ENCODE results near the gene CNOT4. TPM values are rescaled to one million over a fixed set of nuclear protein-coding genes. Genes with fewer than 3 reads are reported as not detected.

Gene CNOT4
- polyA plus RNA-seq, 2 of the 4 experiments (the other 2 are of a cell fraction): 10.0 to 16.4 TPM

DNA sequence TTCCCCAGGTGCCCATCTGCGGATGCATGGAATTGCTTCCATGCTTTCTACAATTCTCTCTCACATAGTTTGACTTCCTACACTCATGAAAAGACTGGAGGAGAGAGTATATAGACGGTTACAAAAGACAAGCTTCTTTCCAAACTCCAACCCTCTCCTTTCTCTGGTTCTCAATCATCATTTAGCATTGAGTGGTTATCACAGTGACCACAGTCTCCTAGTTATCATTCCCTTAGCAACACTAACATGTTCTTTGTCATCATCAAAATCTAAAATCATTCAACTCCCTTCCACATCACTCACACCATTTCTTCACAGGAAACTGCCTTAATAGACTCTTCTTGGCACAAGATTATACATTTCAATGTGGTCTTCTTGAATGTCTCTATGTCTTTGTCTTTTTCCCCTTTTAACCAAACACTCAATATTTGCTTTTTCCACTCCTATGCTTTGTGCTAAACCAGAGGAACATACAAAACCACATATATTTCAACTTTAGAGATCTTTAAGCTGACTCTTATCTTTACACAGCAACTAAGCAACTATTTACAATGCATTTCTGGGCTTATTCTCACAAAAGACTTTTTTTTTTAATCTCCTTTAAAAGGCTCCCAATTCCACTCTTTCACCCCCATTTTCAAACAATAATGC is 126.3 kb downstream of the CNOT4 start:
- ATAC-seq: no peak
- WGBS (ENCODE audit: missing lambda C conversion rate): 90% methylated on average over 2 of the region's 2 CpGs
- CTCF ChIA-PET: interaction anchor here (3.4 kb wide), 1 partner anchor 103 kb away, joined by 13 read pairs; no protein-coding TSS in a partner anchor

GRCh38 chr7:135382173-135382572 is 127.7 kb downstream of the CNOT4 start:
- ChIA-PET CTCF (interaction anchor here (1.5 to 3.4 kb wide), 2 partner anchors 102 to 107 kb away, joined by 4 to 13 read pairs; no protein-coding TSS in a partner anchor), POLR2A (no interaction called here)
- H3K27ac ChIP-seq: no peak overlapping the region
- ATAC-seq (no peak), FAIRE-seq (no peak), DNase-seq (ENCODE audit: low read depth in 1 of 2, low spot score in 1 of 2) (no peak)
- no peak overlapping the region for H3K4me3 ChIP-seq
- H3K4me1 ChIP-seq: no peaks in the 10 kb centered on the region
- no peak for TF ChIP-seq POLR2A (IDR thresholded peaks at IDR 0.05; ENCODE audit: low read length)
- no peak for TF ChIP-seq CHD4 (IDR thresholded peaks at IDR 0.05; ENCODE audit: borderline replicate concordance)
- TF ChIP-seq MAFK (IDR thresholded peaks at IDR 0.05; ENCODE audit: partially characterized antibody): no peak
- TF ChIP-seq NPAS2 (CRISPR knock-in tag; IDR thresholded peaks at IDR 0.05; ENCODE audit: borderline replicate concordance): no peak
- TF ChIP-seq JUNB (IDR thresholded peaks at IDR 0.05): no peak
- TF ChIP-seq, protein P1, sequence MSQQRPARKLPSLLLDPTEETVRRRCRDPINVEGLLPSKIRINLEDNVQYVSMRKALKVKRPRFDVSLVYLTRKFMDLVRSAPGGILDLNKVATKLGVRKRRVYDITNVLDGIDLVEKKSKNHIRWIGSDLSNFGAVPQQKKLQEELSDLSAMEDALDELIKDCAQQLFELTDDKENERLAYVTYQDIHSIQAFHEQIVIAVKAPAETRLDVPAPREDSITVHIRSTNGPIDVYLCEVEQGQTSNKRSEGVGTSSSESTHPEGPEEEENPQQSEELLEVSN (IDR thresholded peaks at IDR 0.05; ENCODE audit: borderline replicate concordance, low read depth): no peak
- TF ChIP-seq RAD21 (conservative IDR thresholded peaks at IDR 0.05 in 1 of 2, IDR thresholded peaks at IDR 0.05 in 1 of 2): no peak
- no peak for TF ChIP-seq BCL3 (IDR thresholded peaks at IDR 0.05)
- TF ChIP-seq SREBF2 (IDR thresholded peaks at IDR 0.05): no peak
- no peak for TF ChIP-seq EHMT2 (IDR thresholded peaks at IDR 0.05; ENCODE audit: low read depth)
- no peak overlapping the region for H3K4me2 ChIP-seq
- H3K9me3 ChIP-seq: no peaks in the 10 kb centered on the region
- 89% methylated on average over 3 of the region's 3 CpGs for WGBS (ENCODE audit: missing lambda C conversion rate)

More for the DNA sequence above, 126.3 kb downstream of the CNOT4 start:
- no peak overlapping the region for H3K27ac ChIP-seq
- no peak overlapping the region for H3K4me2 ChIP-seq
- POLR2A ChIA-PET: no interaction called here
- DNase-seq (ENCODE audit: low read depth in 1 of 2, low spot score in 1 of 2): no peak
- TF ChIP-seq POLR2A (IDR thresholded peaks at IDR 0.05; ENCODE audit: low read length) (no peak), JUNB (IDR thresholded peaks at IDR 0.05) (no peak), PHF8 (IDR thresholded peaks at IDR 0.05; ENCODE audit: borderline replicate concordance, low read depth) (no peak), HEYL (CRISPR knock-in tag; IDR thresholded peaks at IDR 0.05) (no peak)
- TF ChIP-seq, protein P2, sequence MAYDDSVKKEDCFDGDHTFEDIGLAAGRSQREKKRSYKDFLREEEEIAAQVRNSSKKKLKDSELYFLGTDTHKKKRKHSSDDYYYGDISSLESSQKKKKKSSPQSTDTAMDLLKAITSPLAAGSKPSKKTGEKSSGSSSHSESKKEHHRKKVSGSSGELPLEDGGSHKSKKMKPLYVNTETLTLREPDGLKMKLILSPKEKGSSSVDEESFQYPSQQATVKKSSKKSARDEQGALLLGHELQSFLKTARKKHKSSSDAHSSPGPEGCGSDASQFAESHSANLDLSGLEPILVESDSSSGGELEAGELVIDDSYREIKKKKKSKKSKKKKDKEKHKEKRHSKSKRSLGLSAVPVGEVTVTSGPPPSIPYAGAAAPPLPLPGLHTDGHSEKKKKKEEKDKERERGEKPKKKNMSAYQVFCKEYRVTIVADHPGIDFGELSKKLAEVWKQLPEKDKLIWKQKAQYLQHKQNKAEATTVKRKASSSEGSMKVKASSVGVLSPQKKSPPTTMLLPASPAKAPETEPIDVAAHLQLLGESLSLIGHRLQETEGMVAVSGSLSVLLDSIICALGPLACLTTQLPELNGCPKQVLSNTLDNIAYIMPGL (CRISPR knock-in tag; IDR thresholded peaks at IDR 0.05; ENCODE audit: borderline replicate concordance): no peak
- no peaks in the 10 kb centered on the region for H3K4me1 ChIP-seq
- H3K4me3 ChIP-seq: no peak overlapping the region
- H3K9me3 ChIP-seq: no peaks in the 10 kb centered on the region
- no peak for FAIRE-seq

DNA sequence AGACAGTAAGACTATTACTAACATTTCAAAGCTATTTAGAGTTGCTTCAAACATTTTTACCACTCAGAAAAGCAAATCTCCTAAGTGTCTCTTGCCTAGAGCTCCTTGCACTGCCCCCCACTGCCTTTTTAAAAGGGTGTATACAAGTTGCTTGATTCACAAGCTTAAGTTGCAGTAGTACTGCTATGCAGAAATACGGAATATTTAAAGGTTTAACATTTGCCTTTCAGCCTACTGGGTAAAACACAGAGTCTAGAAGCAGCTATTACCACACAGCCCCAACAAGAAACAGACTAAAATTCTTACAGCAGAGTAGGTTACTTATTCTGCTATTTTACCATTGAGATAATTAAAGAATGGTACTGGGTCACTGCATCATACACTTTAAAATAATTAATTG is 128.5 kb downstream of the CNOT4 start:
- WGBS (ENCODE audit: missing lambda C conversion rate): 91% methylated on average over 1 of the region's 1 CpG
- no peaks in the 10 kb centered on the region for H3K4me1 ChIP-seq
- CTCF ChIA-PET: interaction anchor here (1.5 to 3.4 kb wide), 2 partner anchors 101 to 106 kb away, joined by 4 to 13 read pairs; no protein-coding TSS in a partner anchor
- no peak for FAIRE-seq
- TF ChIP-seq RCOR1 (IDR thresholded peaks at IDR 0.05; ENCODE audit: low read depth, low read length): no peak
- TF ChIP-seq MAZ (IDR thresholded peaks at IDR 0.05; ENCODE audit: borderline replicate concordance, low read depth, low read length): no peak
- no peak for TF ChIP-seq HOXB5 (CRISPR knock-in tag; IDR thresholded peaks at IDR 0.05)
- TF ChIP-seq MAFK (IDR thresholded peaks at IDR 0.05; ENCODE audit: partially characterized antibody): no peak
- TF ChIP-seq RFX5 (IDR thresholded peaks at IDR 0.05): no peak
- TF ChIP-seq JUN (IDR thresholded peaks at IDR 0.05): no peak
- TF ChIP-seq HDAC2 (IDR thresholded peaks at IDR 0.05): no peak
- TF ChIP-seq ZC3H11A (IDR thresholded peaks at IDR 0.05): no peak
- TF ChIP-seq JUNB (IDR thresholded peaks at IDR 0.05): no peak
- TF ChIP-seq EHF (CRISPR knock-in tag; IDR thresholded peaks at IDR 0.05): no peak
- TF ChIP-seq GATA3 (IDR thresholded peaks at IDR 0.05; ENCODE audit: borderline replicate concordance): no peak
- no peak for TF ChIP-seq NPAS2 (CRISPR knock-in tag; IDR thresholded peaks at IDR 0.05; ENCODE audit: borderline replicate concordance)
- TF ChIP-seq, protein P3, sequence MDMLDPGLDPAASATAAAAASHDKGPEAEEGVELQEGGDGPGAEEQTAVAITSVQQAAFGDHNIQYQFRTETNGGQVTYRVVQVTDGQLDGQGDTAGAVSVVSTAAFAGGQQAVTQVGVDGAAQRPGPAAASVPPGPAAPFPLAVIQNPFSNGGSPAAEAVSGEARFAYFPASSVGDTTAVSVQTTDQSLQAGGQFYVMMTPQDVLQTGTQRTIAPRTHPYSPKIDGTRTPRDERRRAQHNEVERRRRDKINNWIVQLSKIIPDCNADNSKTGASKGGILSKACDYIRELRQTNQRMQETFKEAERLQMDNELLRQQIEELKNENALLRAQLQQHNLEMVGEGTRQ (IDR thresholded peaks at IDR 0.05): no peak
- no peak for TF ChIP-seq KDM1A (IDR thresholded peaks at IDR 0.05; ENCODE audit: low read depth)
- no peak for TF ChIP-seq ZSCAN20 (CRISPR knock-in tag; IDR thresholded peaks at IDR 0.05)
- no peak overlapping the region for H3K27ac ChIP-seq
- POLR2A ChIA-PET: no interaction called here
- no peak overlapping the region for H3K4me3 ChIP-seq
- ATAC-seq: no peak
- DNase-seq (ENCODE audit: low read depth in 1 of 2, low spot score in 1 of 2): no peak
- no peaks in the 10 kb centered on the region for H3K9me3 ChIP-seq
- H3K4me2 ChIP-seq: no peak overlapping the region
